IPS DF 6.9 (cell line): ENCODE measurements around the gene CNBD2.
"Not testable (repeated sequence)": the region's sequence is repeated elsewhere in the genome, so short reads cannot be mapped to it uniquely, and the experiment has no call there.

Experiments used
- DNase-seq: peaks from one replicate; pipeline ENCODE4 v3.0.0-alpha.2; 2013; ENCODE audit warnings: low read depth, low spot score
- H3K27ac ChIP-seq: one replicate; pipeline ENCODE4 v1.5.1; 2013; ENCODE audit warnings: low read length, control low read depth
- H3K27me3 ChIP-seq: 2 replicates; pipeline ENCODE4 v1.6.1; 2013; ENCODE audit warnings: mild to moderate bottlenecking, low read length; ENCODE audit not compliant: control insufficient read depth, insufficient read depth
- H3K36me3 ChIP-seq: 2 replicates; pipeline ENCODE4 v1.6.1; 2013; ENCODE audit warnings: low read length; ENCODE audit not compliant: control insufficient read depth, insufficient read depth
- H3K4me1 ChIP-seq: 2 replicates; pipeline ENCODE4 v1.6.1; 2013; ENCODE audit warnings: low read length; ENCODE audit not compliant: control insufficient read depth, insufficient read depth
- H3K4me3 ChIP-seq: 2 replicates; pipeline ENCODE4 v1.5.1; 2013; ENCODE audit warnings: mild to moderate bottlenecking, low read length
- H3K9me3 ChIP-seq: 2 replicates; pipeline ENCODE4 v1.6.1; 2013; ENCODE audit warnings: low read length, inconsistent platforms; ENCODE audit not compliant: control insufficient read depth, insufficient read depth
- WGBS: extraction: QIAGEN DNeasy Blood & Tissue Kit; methylation state at CpG from one replicate; pipeline ENCODE4 v1.1.7; 2013; ENCODE audit warnings: mixed read lengths, missing lambda C conversion rate; ENCODE audit not compliant: insufficient read length, insufficient coverage; 5-methylcytosine and 5-hydroxymethylcytosine counted together

CNBD2 gene

DNA sequence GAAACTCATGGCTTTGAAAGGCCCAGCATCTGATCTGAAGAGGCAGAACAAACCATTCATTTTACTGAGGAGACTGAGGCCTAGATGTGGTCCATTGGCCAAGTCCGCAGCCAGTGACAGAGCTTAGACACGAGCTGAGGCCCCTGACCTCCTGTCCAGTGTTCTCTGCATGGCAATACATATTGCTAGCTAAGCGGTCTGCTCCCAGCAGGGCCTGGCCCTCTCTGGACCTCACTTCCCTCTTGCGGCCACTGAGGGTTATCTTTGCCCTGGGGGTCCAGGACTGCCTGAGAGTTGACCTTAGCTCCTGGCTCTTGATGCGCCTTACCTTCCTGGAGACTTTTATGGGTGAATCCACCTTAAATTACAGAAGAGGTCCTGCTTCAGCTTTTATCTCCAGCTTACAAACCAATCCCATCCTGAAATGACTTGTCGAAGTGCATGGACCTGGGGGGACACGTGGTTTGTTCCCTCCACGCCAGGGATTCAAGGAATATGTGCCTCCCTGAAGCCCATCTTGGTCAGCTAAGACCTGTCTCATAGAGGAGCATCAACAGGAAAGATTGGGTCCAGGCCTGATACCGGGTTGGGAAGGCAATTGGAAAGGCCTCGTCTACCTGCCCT lies 75.6 kb downstream of the CNBD2 start:
- WGBS, result no CpG with 5 or more reads among the region's 10 CpGs
- no peak overlapping the region for H3K27ac ChIP-seq

GRCh38 chr20:36045373-36045714 lies 77.0 kb downstream of the CNBD2 start:
- no peaks in the 10 kb centered on the region for H3K4me1 ChIP-seq
- H3K4me3 ChIP-seq, result no peak overlapping the region
- WGBS, result no CpG with 5 or more reads among the region's 2 CpGs
- no peak overlapping the region for H3K27ac ChIP-seq
- no peaks in the 10 kb centered on the region for H3K36me3 ChIP-seq
- no peaks in the 10 kb centered on the region for H3K27me3 ChIP-seq
- no peaks in the 10 kb centered on the region for H3K9me3 ChIP-seq
- DNase-seq, result no peak

More for the DNA sequence above, 75.6 kb downstream of the CNBD2 start:
- H3K9me3 ChIP-seq, result no peaks in the 10 kb centered on the region
- DNase-seq, result no peak
- no peaks in the 10 kb centered on the region for H3K4me1 ChIP-seq
- no peak overlapping the region for H3K4me3 ChIP-seq
- no peaks in the 10 kb centered on the region for H3K36me3 ChIP-seq
- no peaks in the 10 kb centered on the region for H3K27me3 ChIP-seq

- H3K36me3 ChIP-seq, DNase-seq, H3K4me3 ChIP-seq, H3K27ac ChIP-seq, H3K9me3 ChIP-seq, H3K27me3 ChIP-seq, H3K4me1 ChIP-seq: not testable (repeated sequence)
- WGBS, result no CpG with 5 or more reads among the region's 4 CpGs
Measured at GRCh38 chr20:36046073-36046798, 77.8 kb downstream of the CNBD2 start.

GRCh38 chr20:36049408-36049807 lies 81.0 kb downstream of the CNBD2 start:
- not testable (repeated sequence) for H3K4me1 ChIP-seq, H3K9me3 ChIP-seq, DNase-seq, H3K27me3 ChIP-seq, H3K27ac ChIP-seq, H3K36me3 ChIP-seq, H3K4me3 ChIP-seq
- no CpG with 5 or more reads among the region's 2 CpGs for WGBS

DNA sequence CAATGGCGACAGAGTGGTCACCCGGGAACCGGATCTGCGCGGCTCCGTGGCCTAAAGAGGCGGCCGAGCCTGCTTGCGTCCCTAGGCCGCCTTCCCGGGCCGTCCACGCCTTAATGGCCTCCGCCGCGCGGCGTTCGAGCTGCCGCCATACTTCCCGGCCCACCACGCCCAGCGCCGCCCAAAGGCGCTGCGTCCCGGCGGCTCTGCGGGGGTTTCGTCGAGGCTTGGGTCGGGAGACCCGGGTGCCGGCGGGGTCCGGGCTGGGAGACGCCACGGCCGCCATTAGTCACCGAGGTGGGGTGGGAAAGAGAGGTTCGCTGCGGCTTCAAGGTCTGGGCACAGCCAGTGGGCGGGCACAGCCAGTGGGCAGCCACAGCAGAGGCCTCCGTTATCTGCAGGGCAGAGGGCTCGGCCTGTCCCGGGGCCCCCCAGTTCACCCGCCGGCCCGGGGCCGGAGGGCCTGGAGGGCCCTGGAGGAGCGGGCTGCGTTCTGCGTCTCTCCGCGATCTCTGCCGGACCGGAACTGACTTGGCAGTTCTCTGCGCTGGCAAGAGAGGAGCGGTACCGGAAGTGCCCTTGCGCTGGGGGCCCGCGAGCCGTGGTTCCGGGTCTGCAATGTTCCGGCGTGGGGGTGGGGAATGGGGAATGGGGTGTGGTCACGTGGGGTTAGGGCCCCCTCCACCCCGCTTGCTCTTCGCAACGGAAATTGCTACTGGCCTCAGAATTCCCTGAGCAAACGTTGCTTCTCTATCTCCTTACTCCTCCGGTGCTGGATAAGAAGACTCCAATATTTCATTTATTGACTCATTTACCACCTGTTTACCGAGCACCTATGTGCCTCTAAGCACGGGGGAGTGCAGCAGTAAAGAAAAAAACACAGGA lies 82.3 kb downstream of the CNBD2 start:
- no peak overlapping the region for H3K27ac ChIP-seq
- no CpG with 5 or more reads among the region's 75 CpGs for WGBS
- peak; percentile 61 for DNase-seq

DNA sequence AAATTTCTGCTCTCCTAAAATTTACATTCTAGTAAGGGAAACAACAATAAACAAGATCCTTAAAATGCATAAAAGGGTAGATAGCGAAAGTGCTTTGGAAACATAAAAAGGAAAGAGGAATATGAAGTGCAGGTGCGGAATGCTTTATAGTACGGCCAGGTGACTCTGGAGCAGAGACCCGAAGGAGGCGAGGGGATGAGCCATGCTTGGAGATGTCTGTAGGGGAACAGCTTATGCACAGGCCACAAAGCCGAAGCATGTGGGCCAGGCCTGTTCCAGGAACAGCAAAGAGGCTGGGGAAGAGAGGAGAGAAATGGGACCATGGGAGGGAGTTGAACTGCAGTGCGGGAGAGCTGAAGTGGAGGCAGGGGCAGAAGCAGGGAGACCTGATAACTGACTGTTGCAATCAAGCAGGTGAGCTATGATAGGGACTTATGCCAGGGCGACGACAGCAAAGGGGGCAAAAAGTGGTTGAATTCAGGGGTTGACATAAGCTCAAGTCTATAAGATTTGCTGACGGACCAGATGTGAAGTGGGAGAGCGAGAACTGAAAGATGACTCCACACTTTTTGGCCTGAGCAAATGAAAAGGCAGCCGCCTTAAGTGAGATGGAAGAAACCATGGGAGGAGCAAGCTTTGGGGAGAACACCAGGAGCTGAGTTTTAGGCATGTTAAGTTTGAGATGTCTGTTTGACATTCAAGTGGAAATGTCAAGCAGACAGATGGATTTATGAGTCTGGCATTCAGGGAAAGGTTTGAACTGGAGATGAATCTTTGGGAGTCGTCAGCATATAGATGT lies 83.1 kb downstream of the CNBD2 start:
- no peak overlapping the region for H3K27ac ChIP-seq
- DNase-seq, result no peak
- H3K27me3 ChIP-seq, result no peaks in the 10 kb centered on the region
- peaks cover 5% of the 10 kb centered on the region for H3K4me1 ChIP-seq
- H3K9me3 ChIP-seq, result no peaks in the 10 kb centered on the region
- H3K4me3 ChIP-seq, result no peak overlapping the region; the same call in 1 of the 2 replicates
- WGBS, result no CpG with 5 or more reads among the region's 13 CpGs
- no peaks in the 10 kb centered on the region for H3K36me3 ChIP-seq

More for the DNA sequence above, 82.3 kb downstream of the CNBD2 start:
- H3K4me3 ChIP-seq, result peak overlapping the region; percentile 70
- H3K9me3 ChIP-seq, result no peaks in the 10 kb centered on the region
- H3K36me3 ChIP-seq, result no peaks in the 10 kb centered on the region
- peaks cover 5% of the 10 kb centered on the region for H3K4me1 ChIP-seq
- no peaks in the 10 kb centered on the region for H3K27me3 ChIP-seq

- H3K27me3 ChIP-seq, result no peaks in the 10 kb centered on the region
- H3K9me3 ChIP-seq, result no peaks in the 10 kb centered on the region
- DNase-seq, result no peak
- no CpG with 5 or more reads among the region's 6 CpGs for WGBS
- H3K36me3 ChIP-seq, result no peaks in the 10 kb centered on the region
- H3K27ac ChIP-seq, result no peak overlapping the region
- no peak overlapping the region for H3K4me3 ChIP-seq
- H3K4me1 ChIP-seq, result peaks cover 5% of the 10 kb centered on the region
Measured at GRCh38 chr20:36052117-36052513, 83.7 kb downstream of the CNBD2 start.

DNA sequence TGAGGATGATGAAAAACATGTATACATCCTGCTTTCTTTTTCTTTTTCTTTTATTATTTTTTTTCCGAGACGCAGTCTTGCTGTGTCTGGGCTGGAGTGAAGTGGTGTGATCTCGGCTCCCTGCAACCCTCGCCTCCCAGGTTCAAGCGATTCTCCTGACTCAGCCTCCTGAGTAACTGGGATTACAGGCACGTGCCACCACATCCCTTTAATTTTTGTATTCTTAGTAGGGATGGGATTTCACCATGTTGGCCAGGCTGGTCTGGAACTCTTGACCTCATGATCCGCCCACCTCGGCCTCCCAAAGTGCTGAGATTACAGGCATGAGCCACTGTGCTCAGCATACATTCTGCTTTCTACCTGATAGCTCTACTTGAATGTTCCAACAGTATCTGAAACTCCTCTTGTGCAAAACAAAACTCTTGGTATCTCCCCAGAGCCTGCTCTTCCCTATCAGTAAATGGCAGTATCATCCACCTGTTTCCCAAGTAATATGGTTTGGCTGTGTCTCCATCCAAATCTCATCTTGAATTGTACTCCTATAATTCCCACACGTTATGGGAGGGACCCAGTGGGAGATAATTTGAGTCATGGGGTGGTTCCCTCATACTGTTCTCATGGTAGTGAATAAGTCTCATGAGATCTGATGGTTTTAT lies 85.6 kb downstream of the CNBD2 start:
- not testable (repeated sequence) for DNase-seq, H3K4me3 ChIP-seq, H3K4me1 ChIP-seq, H3K9me3 ChIP-seq, H3K27me3 ChIP-seq, H3K27ac ChIP-seq, H3K36me3 ChIP-seq
- WGBS, result no CpG with 5 or more reads among the region's 9 CpGs

- no peaks in the 10 kb centered on the region for H3K36me3 ChIP-seq
- H3K27me3 ChIP-seq, result no peaks in the 10 kb centered on the region
- WGBS, result no CpG with 5 or more reads among the region's 4 CpGs
- H3K4me1 ChIP-seq, result peaks cover 5% of the 10 kb centered on the region
- DNase-seq, result no peak
- H3K9me3 ChIP-seq, result no peaks in the 10 kb centered on the region
- H3K4me3 ChIP-seq, result no peak overlapping the region
- no peak overlapping the region for H3K27ac ChIP-seq
Measured at GRCh38 chr20:36055145-36055544, 86.8 kb downstream of the CNBD2 start.
